ENCODE data around the gene GCA.

GCA gene

DNA sequence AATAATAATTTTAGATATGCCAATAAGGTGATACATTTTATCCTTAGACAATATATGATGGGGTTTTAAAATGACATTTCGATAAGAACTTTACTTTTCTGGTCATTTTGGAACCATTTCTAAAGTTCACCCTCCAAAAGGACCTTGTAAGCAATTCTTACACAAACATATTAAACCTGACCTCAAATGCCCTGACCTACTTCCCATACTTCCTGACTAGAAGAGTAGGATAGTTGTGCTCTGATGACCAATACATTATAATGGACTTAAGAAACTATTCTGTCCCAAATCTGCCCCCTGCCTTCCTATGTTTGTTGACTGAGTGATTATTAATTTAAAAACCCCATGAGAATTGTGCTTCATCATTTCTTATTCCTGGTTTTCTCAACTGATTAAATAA lies 24.6 kb downstream of the GCA start:
- no peak for DNase-seq (ENCODE audit: low read depth in 1 of 2, low spot score in 1 of 2)
- Histone ChIP-seq H3K4me3 (replicated peaks; ENCODE audit: insufficient read depth, low read length) (no peak overlapping the region), H3K27me3 (ENCODE audit: insufficient read depth, poor library complexity, severe bottlenecking) (no peaks in the 10 kb centered on the region), H3K27ac (replicated peaks) (no peak overlapping the region)
- TF ChIP-seq, protein P1, sequence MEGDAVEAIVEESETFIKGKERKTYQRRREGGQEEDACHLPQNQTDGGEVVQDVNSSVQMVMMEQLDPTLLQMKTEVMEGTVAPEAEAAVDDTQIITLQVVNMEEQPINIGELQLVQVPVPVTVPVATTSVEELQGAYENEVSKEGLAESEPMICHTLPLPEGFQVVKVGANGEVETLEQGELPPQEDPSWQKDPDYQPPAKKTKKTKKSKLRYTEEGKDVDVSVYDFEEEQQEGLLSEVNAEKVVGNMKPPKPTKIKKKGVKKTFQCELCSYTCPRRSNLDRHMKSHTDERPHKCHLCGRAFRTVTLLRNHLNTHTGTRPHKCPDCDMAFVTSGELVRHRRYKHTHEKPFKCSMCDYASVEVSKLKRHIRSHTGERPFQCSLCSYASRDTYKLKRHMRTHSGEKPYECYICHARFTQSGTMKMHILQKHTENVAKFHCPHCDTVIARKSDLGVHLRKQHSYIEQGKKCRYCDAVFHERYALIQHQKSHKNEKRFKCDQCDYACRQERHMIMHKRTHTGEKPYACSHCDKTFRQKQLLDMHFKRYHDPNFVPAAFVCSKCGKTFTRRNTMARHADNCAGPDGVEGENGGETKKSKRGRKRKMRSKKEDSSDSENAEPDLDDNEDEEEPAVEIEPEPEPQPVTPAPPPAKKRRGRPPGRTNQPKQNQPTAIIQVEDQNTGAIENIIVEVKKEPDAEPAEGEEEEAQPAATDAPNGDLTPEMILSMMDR (IDR thresholded peaks at IDR 0.05; ENCODE audit: insufficient read depth, low read length), result no peak
- TF ChIP-seq SPI1 (IDR thresholded peaks at IDR 0.05; ENCODE audit: borderline replicate concordance, low read depth) (no peak), GABPA (IDR thresholded peaks at IDR 0.05; ENCODE audit: low read depth) (no peak), POLR2AphosphoS5 (IDR thresholded peaks at IDR 0.05; ENCODE audit: low read depth) (no peak)
- TF ChIP-seq, protein P2, sequence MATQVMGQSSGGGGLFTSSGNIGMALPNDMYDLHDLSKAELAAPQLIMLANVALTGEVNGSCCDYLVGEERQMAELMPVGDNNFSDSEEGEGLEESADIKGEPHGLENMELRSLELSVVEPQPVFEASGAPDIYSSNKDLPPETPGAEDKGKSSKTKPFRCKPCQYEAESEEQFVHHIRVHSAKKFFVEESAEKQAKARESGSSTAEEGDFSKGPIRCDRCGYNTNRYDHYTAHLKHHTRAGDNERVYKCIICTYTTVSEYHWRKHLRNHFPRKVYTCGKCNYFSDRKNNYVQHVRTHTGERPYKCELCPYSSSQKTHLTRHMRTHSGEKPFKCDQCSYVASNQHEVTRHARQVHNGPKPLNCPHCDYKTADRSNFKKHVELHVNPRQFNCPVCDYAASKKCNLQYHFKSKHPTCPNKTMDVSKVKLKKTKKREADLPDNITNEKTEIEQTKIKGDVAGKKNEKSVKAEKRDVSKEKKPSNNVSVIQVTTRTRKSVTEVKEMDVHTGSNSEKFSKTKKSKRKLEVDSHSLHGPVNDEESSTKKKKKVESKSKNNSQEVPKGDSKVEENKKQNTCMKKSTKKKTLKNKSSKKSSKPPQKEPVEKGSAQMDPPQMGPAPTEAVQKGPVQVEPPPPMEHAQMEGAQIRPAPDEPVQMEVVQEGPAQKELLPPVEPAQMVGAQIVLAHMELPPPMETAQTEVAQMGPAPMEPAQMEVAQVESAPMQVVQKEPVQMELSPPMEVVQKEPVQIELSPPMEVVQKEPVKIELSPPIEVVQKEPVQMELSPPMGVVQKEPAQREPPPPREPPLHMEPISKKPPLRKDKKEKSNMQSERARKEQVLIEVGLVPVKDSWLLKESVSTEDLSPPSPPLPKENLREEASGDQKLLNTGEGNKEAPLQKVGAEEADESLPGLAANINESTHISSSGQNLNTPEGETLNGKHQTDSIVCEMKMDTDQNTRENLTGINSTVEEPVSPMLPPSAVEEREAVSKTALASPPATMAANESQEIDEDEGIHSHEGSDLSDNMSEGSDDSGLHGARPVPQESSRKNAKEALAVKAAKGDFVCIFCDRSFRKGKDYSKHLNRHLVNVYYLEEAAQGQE (IDR thresholded peaks at IDR 0.05; ENCODE audit: insufficient replicate concordance, low read depth), result no peak

DNA sequence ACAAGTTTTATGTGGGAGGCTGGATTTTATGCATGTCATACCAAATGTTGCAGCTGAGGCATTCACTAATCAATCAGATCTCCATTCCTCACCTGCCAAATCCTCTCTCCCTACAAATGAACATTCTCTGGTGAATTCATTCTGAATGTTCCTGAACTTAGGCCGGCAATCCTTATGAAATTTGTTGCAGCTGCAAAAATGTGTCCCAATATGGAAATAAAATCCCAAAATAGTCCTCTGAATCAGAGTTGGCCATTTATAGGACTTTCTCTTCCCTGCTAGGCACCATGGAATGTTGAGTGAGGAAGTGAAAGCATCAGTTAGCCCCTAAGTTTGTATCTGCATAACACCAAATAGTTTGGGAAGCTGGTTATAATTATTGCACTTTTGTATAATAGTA lies 25.6 kb downstream of the GCA start:
- Histone ChIP-seq H3K4me3 (replicated peaks; ENCODE audit: insufficient read depth, low read length) (no peak overlapping the region), H3K27ac (replicated peaks) (no peak overlapping the region), H3K27me3 (ENCODE audit: insufficient read depth, poor library complexity, severe bottlenecking) (no peaks in the 10 kb centered on the region)
- TF ChIP-seq POLR2AphosphoS5 (IDR thresholded peaks at IDR 0.05; ENCODE audit: low read depth) (no peak), SPI1 (IDR thresholded peaks at IDR 0.05; ENCODE audit: borderline replicate concordance, low read depth) (no peak)
- DNase-seq (ENCODE audit: low read depth in 1 of 2, low spot score in 1 of 2), result no peak

DNA sequence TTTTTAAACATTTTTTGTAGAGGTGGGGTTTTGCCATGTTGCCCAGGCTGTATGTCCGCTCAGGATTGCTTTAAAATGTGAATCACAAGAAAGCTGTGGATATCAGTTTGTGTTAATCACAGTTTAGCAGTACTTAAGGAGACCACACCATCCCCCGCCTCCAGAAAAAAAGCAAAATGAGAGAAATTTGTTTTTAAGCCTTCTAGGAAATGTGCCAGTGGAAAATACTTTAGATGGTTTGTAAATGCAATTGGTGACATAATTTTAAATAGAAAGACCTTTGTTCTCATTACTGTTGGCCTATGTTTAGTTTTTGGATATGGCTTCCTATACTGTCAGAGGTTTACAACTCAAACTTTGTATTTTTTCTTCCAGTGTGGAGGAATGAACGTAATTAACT lies 27.0 kb downstream of the GCA start:
- TF ChIP-seq GABPA (IDR thresholded peaks at IDR 0.05; ENCODE audit: low read depth) (no peak), SPI1 (IDR thresholded peaks at IDR 0.05; ENCODE audit: borderline replicate concordance, low read depth) (no peak), POLR2AphosphoS5 (IDR thresholded peaks at IDR 0.05; ENCODE audit: low read depth) (no peak)
- TF ChIP-seq, protein P1 (IDR thresholded peaks at IDR 0.05; ENCODE audit: insufficient read depth, low read length), result no peak
- TF ChIP-seq, protein P2 (IDR thresholded peaks at IDR 0.05; ENCODE audit: insufficient replicate concordance, low read depth), result no peak
- H3K27ac ChIP-seq (replicated peaks), result no peak overlapping the region
- no peaks in the 10 kb centered on the region for H3K27me3 ChIP-seq (ENCODE audit: insufficient read depth, poor library complexity, severe bottlenecking)
- H3K4me3 ChIP-seq (replicated peaks; ENCODE audit: insufficient read depth, low read length), result no peak overlapping the region
- no peak for DNase-seq (ENCODE audit: low read depth in 1 of 2, low spot score in 1 of 2)

DNA sequence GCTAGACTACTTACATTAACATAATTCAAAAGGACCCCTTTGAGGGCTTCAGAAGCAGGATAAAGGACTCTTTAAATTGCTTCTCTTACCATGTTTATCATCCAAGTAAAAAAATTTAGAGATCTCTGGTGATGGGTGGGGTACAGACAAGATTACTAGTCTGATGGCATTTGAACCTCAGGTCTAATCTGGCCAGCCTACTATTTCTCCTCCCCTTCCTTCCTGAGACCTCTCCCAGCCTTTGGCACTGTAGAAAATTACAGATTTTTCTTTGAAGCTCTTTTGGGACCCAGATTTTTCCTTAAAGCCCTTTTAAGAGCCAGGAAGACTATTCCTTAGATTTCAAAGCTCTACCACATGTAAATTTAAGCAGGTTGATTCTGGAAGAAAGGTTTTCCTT lies 28.9 kb downstream of the GCA start:
- DNase-seq (ENCODE audit: low read depth in 1 of 2, low spot score in 1 of 2), result no peak
- Histone ChIP-seq H3K27me3 (ENCODE audit: insufficient read depth, poor library complexity, severe bottlenecking) (no peaks in the 10 kb centered on the region), H3K4me3 (replicated peaks; ENCODE audit: insufficient read depth, low read length) (no peak overlapping the region), H3K27ac (replicated peaks) (no peak overlapping the region)
- no peak for TF ChIP-seq POLR2AphosphoS5 (IDR thresholded peaks at IDR 0.05; ENCODE audit: low read depth)
- TF ChIP-seq GABPA (IDR thresholded peaks at IDR 0.05; ENCODE audit: low read depth), result no peak
- TF ChIP-seq, protein P2 (IDR thresholded peaks at IDR 0.05; ENCODE audit: insufficient replicate concordance, low read depth), result no peak
- no peak for TF ChIP-seq SPI1 (IDR thresholded peaks at IDR 0.05; ENCODE audit: borderline replicate concordance, low read depth)
- TF ChIP-seq, protein P1 (IDR thresholded peaks at IDR 0.05; ENCODE audit: insufficient read depth, low read length), result no peak
